ENCODE results near the gene BOK.

- TF ChIP-seq CTCF (IDR thresholded peaks at IDR 0.05) (no peak), POLR2AphosphoS5 (IDR thresholded peaks at IDR 0.05) (no peak), POLR2A (IDR thresholded peaks at IDR 0.05) (no peak)
These were observed 57.9 kb downstream of the BOK start for GRCh38 chr2:241616168-241617125.

All from sigmoid colon (tissue), 4 donors.